GM18520 (cell line): ENCODE results near the gene FAM229B.
"Not testable (repeated sequence)": the region's sequence is repeated elsewhere in the genome, so short reads cannot be mapped to it uniquely, and the experiment has no call there.

Experiments
- ATAC-seq: cut with Tn5 transposase; IDR thresholded peaks from one replicate; pipeline ENCODE4 v1.9.1; 2021; ENCODE audit not compliant: unreplicated experiment

The FAM229B gene

DNA sequence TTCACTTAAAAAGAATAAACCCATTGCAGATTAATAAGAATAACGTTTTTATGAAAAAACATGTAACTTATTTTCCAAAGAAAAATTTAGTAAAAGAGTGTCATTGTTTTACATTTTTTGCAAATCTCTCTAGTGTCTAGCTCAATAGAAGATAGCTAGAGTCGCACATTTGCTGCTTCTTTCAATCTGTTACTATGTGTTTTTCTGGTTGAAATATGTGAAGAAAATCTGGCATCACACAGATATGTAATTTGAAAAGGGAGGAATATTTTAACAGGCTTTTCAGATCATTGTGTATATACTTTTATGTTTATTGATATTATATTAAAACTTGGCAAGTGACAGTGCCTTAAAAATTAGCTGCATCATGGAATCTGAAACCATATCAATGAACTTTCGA lies 24.4 kb upstream of the FAM229B start:
- ATAC-seq = no peak

DNA sequence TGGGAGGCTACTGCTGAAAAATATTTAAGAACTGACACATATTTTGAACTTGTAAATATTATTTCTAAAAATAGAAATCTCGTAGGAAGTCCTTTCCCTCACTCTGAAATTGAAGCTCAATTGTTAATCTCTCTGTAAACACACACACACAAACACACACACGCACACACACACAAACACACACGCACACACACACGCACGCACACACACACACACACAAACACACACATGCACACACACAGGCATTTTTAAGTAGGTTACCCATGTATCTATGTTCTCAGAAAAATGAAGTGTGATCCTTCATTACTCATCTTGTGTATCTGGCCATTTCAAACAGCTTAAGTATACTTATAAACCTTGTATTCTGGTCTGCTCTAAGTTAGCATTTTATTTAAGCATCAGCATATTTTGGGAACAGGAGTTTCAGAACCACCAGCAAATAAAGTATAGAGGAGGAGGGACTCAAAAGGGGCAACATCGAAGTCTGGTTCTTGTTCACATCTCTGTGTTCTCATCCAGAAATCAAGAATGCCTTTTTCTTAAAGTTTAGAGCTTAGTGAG lies 21.9 kb upstream of the FAM229B start:
- ATAC-seq = no peak

- no peak for ATAC-seq
Observed at GRCh38 chr6:112066606-112067005, 20.8 kb upstream of the FAM229B start.

DNA sequence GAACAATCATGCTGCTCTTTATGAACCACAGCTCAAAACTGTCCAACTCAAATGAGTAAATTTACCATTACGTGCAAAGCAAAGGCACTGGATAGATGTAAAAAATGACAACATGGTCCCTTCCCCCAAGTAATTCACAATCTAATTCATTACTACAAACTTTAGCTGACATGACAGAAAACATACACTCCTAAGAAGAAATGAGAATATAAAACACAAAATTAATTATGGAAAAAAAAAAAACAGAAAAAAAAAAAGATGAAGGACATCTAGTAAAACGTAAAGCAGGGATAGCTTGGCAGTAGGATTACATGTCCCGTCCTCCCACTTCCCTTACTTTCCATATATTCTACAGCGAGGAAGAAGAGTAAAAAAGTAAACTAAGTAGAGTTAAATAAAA lies 5.8 kb upstream of the FAM229B start:
- no peak for ATAC-seq

- ATAC-seq = no peak
Observed at GRCh38 chr6:112085286-112086065, 1.9 kb upstream of the FAM229B start.

- peak; percentile 0 for ATAC-seq
Observed at GRCh38 chr6:112086744-112087135, 651 bp upstream of the FAM229B start.

DNA sequence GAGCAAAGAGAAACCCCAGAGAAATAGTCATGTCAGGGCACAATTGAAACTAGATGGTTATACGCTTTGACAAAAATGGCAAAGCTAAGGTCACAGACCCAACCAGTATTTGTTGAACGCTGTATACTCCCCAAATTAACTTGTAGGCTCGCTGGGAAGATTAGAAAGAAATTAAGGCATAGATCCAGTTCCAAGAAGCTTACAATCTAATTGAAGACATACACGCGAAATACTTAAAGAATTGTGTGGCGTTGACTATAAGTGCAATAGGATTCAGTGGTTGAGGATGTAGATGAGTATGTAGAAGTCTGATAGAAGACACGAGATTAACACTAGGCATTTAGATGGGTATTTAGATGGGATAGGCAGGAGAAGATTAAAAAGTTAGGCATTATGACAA lies 525 bp downstream of the FAM229B start:
- no peak for ATAC-seq

GRCh38 chr6:112096901-112097300 lies 9.5 kb downstream of the FAM229B start:
- ATAC-seq = no peak

DNA sequence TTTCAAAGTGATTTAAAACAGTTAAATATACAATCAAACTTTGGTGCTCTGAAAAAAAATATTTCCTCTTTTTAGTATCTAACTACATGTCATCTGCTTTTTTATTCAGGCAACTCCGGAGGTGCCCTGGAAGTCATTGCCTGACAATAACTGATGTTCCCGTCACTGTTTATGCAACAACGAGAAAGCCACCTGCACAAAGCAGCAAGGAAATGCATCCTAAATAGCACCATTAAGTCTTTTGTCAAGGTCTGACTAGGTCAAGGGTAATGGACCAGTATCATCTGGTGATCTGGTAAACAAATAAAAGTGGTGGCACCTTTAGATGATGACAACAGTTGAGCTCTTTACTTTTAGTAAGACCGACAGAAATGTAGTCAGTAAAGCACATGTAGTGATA lies 13.2 kb downstream of the FAM229B start:
- ATAC-seq = no peak

GRCh38 chr6:112106026-112106425 lies 18.6 kb downstream of the FAM229B start:
- ATAC-seq = not testable (repeated sequence)

- no peak for ATAC-seq
Observed at GRCh38 chr6:112106562-112106961, 19.2 kb downstream of the FAM229B start.

DNA sequence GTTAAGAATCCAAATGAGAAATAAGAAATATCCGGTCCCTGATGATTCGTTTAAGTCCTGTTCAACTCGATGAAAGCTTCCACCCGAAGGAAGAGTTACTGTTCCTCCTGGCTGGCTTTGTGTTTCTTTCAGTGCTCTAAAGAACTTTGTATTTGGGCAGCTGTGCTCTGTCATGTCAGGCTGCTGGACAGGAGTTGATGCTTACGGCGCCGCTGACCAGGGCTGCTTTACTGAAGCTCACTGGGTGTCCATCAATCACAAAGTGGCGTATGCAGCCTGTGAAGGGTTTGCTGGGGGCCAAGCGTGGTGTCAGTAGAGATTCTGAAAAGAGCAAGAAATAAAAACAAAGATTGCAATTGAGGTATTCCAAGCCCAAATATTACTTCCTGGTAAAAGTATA lies 21.9 kb downstream of the FAM229B start:
- ATAC-seq = no peak

DNA sequence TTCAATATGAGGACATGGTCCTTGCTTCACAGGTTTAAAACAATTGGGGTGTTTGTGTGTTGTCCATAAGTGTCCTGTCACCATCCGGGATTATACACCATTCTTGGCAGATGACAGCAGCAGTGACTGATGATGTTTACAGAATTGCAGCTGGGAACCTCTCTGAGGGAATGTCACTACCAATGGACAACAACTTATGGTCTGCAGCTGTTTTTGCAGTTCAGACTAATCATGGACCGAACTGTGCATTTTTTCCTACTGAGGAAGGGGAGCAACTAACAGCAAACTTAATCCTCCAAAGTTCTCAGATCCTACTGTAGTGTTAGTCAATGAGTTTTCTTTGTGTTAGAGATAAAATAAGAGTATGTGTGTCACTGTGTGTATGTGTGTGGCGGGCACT lies 26.0 kb downstream of the FAM229B start:
- no peak for ATAC-seq

GRCh38 chr6:112113918-112114317 lies 26.5 kb downstream of the FAM229B start:
- no peak for ATAC-seq

- ATAC-seq = no peak
Observed at GRCh38 chr6:112114577-112115223, 27.3 kb downstream of the FAM229B start.

DNA sequence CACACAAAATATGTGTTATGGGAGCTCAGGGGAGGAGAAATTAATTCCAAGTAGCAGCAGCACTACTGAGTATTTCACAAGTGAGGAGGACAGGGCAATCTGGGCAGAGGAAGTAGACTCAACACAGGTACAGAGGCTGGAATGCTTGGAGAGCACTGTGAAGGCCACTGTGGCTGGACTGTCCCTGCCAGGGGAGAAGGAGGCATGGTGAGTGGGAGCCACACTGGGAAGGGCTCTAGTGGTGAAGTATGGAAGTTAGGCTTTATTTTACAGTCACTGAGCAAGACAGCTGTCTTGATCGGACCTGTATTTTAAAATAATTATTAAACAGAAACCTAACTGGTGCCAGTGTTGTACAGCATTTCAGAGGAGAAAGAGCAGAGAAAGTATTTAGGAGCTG lies 28.8 kb downstream of the FAM229B start:
- no peak for ATAC-seq

GRCh38 chr6:112117554-112117953 lies 30.2 kb downstream of the FAM229B start:
- no peak for ATAC-seq

- no peak for ATAC-seq
Observed at GRCh38 chr6:112118034-112118433, 30.6 kb downstream of the FAM229B start.

DNA sequence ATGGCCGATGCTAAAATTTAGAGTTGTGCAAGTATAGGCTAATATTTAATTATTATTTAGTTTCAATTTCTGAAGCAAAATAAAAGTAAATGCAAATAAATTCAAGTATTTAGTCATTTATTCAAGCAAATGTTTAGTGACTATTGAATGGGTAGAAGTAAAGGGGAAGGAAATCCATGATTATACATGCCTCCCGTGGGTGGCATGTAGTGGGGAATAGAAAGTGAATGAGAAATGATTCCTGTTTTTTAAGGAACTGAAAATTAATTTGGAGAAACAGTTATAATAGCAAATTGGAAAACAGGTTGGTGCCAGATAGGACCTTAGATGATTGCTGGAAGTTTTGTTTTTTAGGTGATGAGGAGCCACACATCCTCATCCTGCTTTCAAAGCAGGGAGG lies 35.4 kb downstream of the FAM229B start:
- ATAC-seq = no peak

- no peak for ATAC-seq
Observed at GRCh38 chr6:112123982-112124381, 36.6 kb downstream of the FAM229B start.

GRCh38 chr6:112128208-112128607 lies 40.8 kb downstream of the FAM229B start:
- no peak for ATAC-seq

DNA sequence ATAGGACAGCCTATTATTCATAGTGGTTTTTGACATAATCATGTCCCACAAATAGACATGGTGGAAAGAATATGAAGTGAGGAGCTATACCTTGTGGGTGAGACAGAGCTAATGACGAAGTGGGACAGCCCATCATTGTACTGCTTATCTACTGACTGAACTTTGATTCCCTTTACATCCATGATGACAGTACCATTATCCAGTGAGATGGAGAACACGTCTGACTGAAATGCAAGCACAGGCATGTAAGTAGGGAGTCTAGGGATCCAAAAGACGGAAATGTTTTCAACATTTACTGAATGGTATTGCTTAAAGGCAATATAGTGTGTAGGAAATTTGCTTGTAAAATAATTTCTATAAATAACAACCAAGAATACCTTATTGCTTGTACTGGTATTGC lies 43.5 kb downstream of the FAM229B start:
- ATAC-seq = no peak
